Upper lobe of left lung (tissue), 4 donors: ENCODE data around the gene SLC38A4.

Source experiments
- CTCF ChIP-seq, 6 experiments: fragments of 450-650 bp in 4 of 6; fragments of 200-600 bp in 2 of 6; sonication (generic) in 2 of 6; IDR thresholded peaks; one replicate each; pipeline ENCODE4 v1.5.1; 2016 to 2019; ENCODE audit warnings: antibody characterized with exemption in 6 of 6
- POLR2A ChIP-seq, 4 donors: fragments of 450-650 bp; IDR thresholded peaks; one replicate each; pipeline ENCODE4 v1.5.1; 2016 to 2017; ENCODE audit warnings: antibody characterized with exemption in 4 of 4, mild to moderate bottlenecking in 2 of 4
- POLR2AphosphoS5 ChIP-seq, 2 donors: sonication (generic); formaldehyde crosslinking; IDR thresholded peaks; one replicate each; pipeline ENCODE4 v1.5.1; 2017; ENCODE audit warnings: antibody characterized with exemption in 2 of 2

- TF ChIP-seq POLR2A (IDR thresholded peaks at IDR 0.05) (no peak), POLR2AphosphoS5 (IDR thresholded peaks at IDR 0.05) (no peak), CTCF (IDR thresholded peaks at IDR 0.05) (no peak)
Observed at GRCh38 chr12:46800160-46800559, 25.6 kb downstream of the SLC38A4 start.
